GM19463 (cell line): ENCODE results near the gene IL1RAPL1.
"Not testable (repeated sequence)": the region's sequence is repeated elsewhere in the genome, so short reads cannot be mapped to it uniquely, and the experiment has no call there.

Source experiments
- ATAC-seq: cut with Tn5 transposase; IDR thresholded peaks from one replicate; pipeline ENCODE4 v1.9.1; 2021; ENCODE audit warnings: mild to moderate bottlenecking, moderate library complexity; ENCODE audit not compliant: unreplicated experiment

The IL1RAPL1 gene

DNA sequence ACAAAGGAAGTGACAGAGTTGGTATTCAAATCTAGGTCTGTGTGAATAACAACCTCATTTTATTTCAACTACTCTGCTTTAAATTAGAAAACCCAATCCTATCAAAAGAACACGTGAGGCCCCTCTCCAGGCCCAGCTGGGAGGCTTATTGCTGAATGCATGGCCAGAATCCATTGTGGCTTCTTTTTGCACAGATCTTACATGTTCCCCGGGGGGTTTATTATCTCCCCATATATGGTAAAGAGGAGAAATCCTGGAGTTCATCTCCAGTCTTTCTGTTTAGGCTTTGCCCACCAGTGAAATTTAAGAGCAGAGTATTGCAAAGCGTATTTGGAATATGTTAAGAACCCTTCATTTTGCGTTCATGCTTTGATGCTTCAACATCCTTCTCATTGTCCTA is 655.6 kb downstream of the IL1RAPL1 start:
- no peak for ATAC-seq

DNA sequence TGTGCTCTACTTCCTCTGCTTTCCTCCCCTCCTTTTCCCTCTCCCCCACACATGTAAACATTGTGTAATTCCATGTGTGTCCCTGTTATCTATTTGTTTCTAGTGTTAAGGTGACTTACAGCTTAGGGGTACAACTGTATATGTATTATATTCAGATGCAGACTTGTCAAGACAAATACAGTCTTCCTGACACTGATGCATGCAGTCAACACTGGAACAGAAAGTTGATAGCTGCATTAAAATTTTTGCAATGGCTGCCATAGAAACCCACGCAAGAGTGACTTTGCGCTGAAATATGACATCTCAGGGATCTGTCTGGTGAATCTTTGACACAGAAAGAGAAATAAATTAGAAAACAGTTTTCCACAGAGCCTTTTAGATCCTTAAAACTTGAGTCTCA is 656.7 kb downstream of the IL1RAPL1 start:
- ATAC-seq = no peak

GRCh38 chrX:29254515-29254914 is 667.3 kb downstream of the IL1RAPL1 start:
- ATAC-seq = no peak

GRCh38 chrX:29257521-29257920 is 670.3 kb downstream of the IL1RAPL1 start:
- no peak for ATAC-seq

DNA sequence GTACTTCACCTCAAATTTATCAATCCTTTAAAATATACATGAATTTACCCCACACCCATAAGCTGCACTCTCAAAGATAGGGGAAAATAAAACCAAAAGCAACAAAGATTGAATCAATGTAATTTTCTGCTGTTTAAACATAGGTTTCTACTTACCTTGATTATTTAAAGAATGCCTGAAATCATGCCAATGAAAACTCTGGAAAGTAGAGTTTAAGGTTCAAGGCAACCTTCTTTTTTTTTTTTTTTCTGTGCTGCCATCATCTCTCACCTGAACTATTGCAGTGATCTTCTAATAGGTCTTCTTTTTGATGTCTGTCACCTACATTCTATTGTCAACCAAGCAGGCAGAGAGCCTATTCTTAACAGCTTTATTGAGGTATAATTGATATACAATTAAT is 682.1 kb downstream of the IL1RAPL1 start:
- no peak for ATAC-seq

GRCh38 chrX:29274517-29274916 is 687.3 kb downstream of the IL1RAPL1 start:
- ATAC-seq = no peak

- ATAC-seq = no peak
Observed at GRCh38 chrX:29275928-29276327, 688.7 kb downstream of the IL1RAPL1 start.

- ATAC-seq = no peak
Observed at GRCh38 chrX:29281078-29281742, 694.0 kb downstream of the IL1RAPL1 start.

DNA sequence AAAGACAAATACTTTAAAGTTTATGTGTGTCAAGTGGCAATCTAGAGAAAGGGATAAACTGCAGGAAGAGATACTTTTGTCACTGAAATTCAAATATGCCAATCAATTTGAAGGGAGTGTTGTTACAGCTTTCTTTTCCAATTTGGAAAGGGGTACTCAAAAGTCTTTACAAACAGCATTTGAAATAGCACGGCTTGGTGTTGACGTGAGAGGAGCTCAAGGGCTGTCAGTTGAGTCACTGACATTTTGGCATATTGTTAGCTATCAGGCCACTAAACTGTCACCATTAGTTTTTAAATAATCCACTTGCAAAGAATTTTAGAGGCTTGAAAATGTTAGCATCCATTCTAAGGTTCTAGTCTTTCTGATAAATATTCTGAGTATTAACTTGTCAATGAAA is 698.4 kb downstream of the IL1RAPL1 start:
- no peak for ATAC-seq

DNA sequence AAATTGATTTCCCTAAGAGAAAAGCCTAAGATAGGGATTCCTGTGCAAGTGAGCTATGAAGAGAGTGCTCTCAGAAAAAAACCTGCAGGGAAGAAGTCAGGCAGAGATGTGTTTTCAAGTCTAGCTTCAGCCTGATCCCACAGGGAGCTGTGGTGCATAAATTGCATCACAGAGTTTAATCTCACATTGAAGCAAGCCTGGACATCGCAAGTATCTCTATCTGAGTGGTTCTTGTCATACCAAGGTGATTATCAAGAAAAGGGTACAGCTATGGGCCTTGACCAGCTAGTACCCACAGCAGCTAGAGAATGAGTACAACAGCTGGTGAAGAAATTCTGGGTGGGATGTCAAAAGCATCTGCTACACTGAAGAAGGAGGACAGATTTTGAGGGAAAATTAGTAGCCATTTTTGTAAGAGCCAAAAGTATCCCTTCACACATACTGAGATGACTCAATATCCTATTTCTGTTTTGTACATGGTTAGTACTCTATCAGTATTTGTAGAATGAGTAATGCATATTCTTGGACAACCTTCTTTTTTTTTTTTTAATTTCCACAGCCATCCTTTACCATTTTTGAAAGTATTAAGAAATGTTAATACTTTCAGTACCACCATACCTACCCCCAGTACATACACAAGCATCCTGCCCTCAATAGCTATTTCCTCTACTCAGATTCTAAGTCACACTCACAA is 708.9 kb downstream of the IL1RAPL1 start:
- ATAC-seq = no peak

GRCh38 chrX:29297171-29297800 is 710.0 kb downstream of the IL1RAPL1 start:
- ATAC-seq = no peak

DNA sequence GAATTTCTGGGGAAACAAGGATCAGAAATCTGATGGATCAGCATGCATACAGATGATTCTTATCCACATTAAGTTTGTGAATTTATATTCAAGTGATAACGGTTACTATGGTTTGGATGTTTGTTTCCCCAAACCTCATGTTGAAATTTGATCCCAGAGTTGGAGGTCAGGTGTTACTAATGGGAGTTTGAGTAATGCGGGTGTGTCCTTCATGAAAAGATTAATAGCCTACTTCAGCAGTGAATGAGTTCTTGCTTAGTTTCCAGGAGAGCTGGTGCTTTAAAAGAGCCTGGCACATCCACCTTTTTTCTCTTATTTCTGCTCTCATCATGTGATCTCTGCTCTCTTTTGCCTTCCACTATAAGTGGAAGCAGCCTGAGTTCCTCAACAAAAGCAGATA is 712.4 kb downstream of the IL1RAPL1 start:
- no peak for ATAC-seq

GRCh38 chrX:29308726-29309125 is 721.5 kb downstream of the IL1RAPL1 start:
- ATAC-seq = no peak

- no peak for ATAC-seq
Observed at GRCh38 chrX:29315931-29316330, 728.7 kb downstream of the IL1RAPL1 start.

DNA sequence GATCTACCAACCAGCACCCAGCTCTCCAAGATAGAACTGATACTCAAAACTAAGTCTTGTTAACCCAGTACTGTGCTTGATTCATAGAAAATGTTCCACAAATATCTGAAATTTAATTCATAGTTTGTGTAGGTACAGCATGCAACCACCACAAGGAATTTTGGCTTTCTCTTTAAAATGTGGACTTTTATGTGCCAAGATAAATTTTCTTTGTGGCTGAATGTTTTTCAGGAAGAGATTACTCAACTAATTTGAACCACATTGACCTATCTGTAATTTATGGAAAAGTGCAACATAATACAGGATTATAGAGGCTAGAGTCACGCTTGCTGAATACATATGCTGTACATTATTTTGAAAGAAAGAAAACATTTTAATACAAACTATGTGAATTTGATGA is 730.8 kb downstream of the IL1RAPL1 start:
- no peak for ATAC-seq

DNA sequence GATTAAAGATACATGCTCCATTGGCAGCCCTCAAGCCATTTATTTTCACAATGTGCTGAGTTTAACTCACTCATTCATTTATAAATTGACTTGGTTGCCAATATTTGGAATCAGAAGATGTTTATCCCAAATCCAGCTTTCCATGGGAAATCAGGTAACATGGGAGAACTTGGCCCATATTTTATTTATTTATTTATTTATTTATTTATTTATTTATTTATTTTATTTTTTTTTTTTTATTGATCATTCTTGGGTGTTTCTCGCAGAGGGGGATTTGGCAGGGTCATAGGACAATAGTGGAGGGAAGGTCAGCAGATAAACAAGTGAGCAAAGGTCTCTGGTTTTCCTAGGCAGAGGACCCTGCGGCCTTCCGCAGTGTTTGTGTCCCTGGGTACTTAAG is 745.2 kb downstream of the IL1RAPL1 start:
- not testable (repeated sequence) for ATAC-seq

GRCh38 chrX:29333091-29333490 is 745.8 kb downstream of the IL1RAPL1 start:
- ATAC-seq = not testable (repeated sequence)

DNA sequence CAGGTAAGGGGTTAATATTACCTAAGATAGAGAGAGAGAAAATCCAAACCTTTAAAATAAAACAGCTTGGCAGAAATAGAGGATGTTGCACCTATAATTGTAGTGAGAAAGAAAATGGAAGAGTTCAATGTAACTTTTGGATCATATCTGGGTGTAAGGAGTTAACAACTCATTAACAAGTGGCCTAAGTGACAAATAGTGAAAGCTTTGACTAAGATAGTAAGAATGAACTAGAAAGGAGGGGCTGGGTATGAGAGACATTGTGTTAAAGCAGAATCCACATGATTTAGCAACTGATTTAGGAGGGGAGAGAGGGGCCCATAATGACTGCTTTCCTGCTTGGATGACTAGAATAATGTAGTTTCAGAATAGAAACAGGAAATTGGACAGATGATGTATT is 761.0 kb downstream of the IL1RAPL1 start:
- peak; percentile 91 for ATAC-seq

DNA sequence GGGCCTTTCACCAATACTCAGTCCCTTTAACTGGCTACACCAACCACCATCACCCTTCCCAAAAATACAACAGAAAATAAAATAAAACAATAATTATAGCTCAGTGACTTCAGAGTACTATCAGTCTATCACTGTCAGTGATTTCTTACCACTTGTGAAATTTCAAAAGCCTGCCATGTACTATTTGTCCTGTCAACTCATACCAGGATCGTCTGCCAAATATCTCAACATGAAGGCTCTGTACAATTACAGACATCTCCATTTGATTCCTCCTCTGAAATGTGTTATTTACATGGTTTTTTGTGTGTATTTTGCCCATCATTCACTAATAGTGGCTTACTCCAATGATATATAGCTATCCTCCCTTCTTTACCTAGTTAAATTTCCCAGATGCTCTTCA is 772.0 kb downstream of the IL1RAPL1 start:
- ATAC-seq = no peak

DNA sequence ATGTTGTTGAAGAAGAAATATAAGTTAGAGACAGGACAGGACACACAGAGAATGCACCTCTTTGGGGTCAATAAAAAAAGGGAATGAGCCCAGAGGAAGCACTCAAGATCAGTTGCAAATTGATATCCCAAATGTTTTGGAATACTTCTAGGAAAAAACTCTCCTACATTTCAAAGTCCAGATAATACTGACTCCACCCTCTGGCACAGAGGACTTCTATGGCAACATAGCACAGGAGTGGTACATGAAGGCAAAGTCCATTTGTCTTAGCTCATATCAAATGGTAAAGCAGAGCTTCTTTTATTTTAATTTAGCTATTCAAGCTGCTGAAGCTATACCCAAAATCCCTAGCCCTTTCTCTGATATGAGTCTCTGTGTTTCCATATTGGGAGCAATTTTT is 787.5 kb downstream of the IL1RAPL1 start:
- not testable (repeated sequence) for ATAC-seq

- ATAC-seq = no peak
Observed at GRCh38 chrX:29376584-29376983, 789.3 kb downstream of the IL1RAPL1 start.

GRCh38 chrX:29382811-29383210 is 795.6 kb downstream of the IL1RAPL1 start:
- ATAC-seq = no peak
